Neural cell (in vitro differentiated cells): ENCODE results near the gene JAZF1. TPM values are rescaled to one million over a fixed set of nuclear protein-coding genes. Genes with fewer than 3 reads are reported as not detected.

Experiments
- H2AFZ ChIP-seq: fragments of 200-600, 300-800 bp; sonication (generic), shearing (Covaris generic); 2 replicates; pipeline ENCODE4 v1.6.0; 2014; ENCODE audit warnings: low read depth, mild to moderate bottlenecking, antibody characterized with exemption, low read length, moderate library complexity
- H3F3A ChIP-seq: fragments of 200-600 bp; shearing (Covaris generic); 2 replicates; pipeline ENCODE4 v1.6.1; 2016; ENCODE audit warnings: mild to moderate bottlenecking, moderate library complexity, mixed read lengths, antibody characterized with exemption, low read length; ENCODE audit not compliant: insufficient read depth, poor library complexity, severe bottlenecking
- H3K27ac ChIP-seq: fragments of 200-600, 300-800 bp; sonication (generic), shearing (Covaris generic); 2 replicates; pipeline ENCODE4 v1.5.1; 2014; ENCODE audit warnings: mild to moderate bottlenecking, low read length, moderate library complexity
- H3K27me3 ChIP-seq: fragments of 300-800, 200-600 bp; sonication (generic), shearing (Covaris generic); 2 replicates; pipeline ENCODE4 v1.6.0; 2014; ENCODE audit warnings: mild to moderate bottlenecking, low read depth, low read length, moderate library complexity; ENCODE audit not compliant: insufficient read depth
- H3K36me3 ChIP-seq: fragments of 300-800, 200-600 bp; sonication (generic), shearing (Covaris generic); 2 replicates; pipeline ENCODE4 v1.5.1; 2014; ENCODE audit warnings: mild to moderate bottlenecking, antibody characterized with exemption, low read length, moderate library complexity; ENCODE audit not compliant: insufficient read depth
- H3K4me2 ChIP-seq: fragments of 300-800, 200-600 bp; sonication (generic), shearing (Covaris generic); 2 replicates; pipeline ENCODE4 v1.6.0; 2014; ENCODE audit warnings: mild to moderate bottlenecking, low read length
- H3K4me3 ChIP-seq: fragments of 300-800, 200-600 bp; sonication (generic), shearing (Covaris generic); 2 replicates; pipeline ENCODE4 v1.5.1; 2014; ENCODE audit warnings: mild to moderate bottlenecking, low read length, moderate library complexity
- H3K79me2 ChIP-seq: fragments of 200-600 bp; shearing (Covaris generic); replicated peaks from 2 replicates; pipeline ENCODE4 v1.6.0; 2014; ENCODE audit warnings: mild to moderate bottlenecking, low read length, moderate library complexity; ENCODE audit not compliant: insufficient read depth
- H3K9ac ChIP-seq: fragments of 300-800, 200-600 bp; sonication (generic), shearing (Covaris generic); 2 replicates; pipeline ENCODE4 v1.6.1; 2016; ENCODE audit warnings: mild to moderate bottlenecking, low read length, mixed read lengths
- H3K9me2 ChIP-seq: fragments of 200-600 bp; shearing (Covaris generic); 2 replicates; pipeline ENCODE4 v1.6.1; 2016; ENCODE audit warnings: mild to moderate bottlenecking, low read length, mixed read lengths; ENCODE audit not compliant: insufficient read depth
- H3K9me3 ChIP-seq: fragments of 200-600, 300-800 bp; sonication (generic), shearing (Covaris generic); 2 replicates; pipeline ENCODE4 v1.6.1; 2016; ENCODE audit warnings: mild to moderate bottlenecking, mixed run types, low read length, moderate library complexity, mixed read lengths
- H4K20me1 ChIP-seq: fragments of 200-600 bp; shearing (Covaris generic); 2 replicates; pipeline ENCODE4 v1.6.1; 2016; ENCODE audit warnings: mild to moderate bottlenecking, mixed run types; ENCODE audit not compliant: insufficient read depth
- CTCF ChIP-seq: fragments of 450-650 bp; IDR thresholded peaks from 2 replicates; pipeline ENCODE4 v1.5.1; 2014; ENCODE audit warnings: antibody characterized with exemption, mild to moderate bottlenecking, moderate library complexity; ENCODE audit not compliant: poor library complexity, severe bottlenecking
- EP300 ChIP-seq: fragments of 450-650 bp; conservative IDR thresholded peaks from 2 replicates; pipeline ENCODE4 v1.6.1; 2014; ENCODE audit warnings: antibody characterized with exemption, mild to moderate bottlenecking, moderate library complexity; ENCODE audit not compliant: poor library complexity, severe bottlenecking
- EZH2 ChIP-seq: fragments of 200-600, 300-800 bp; shearing (Covaris generic), sonication (generic); IDR thresholded peaks from 2 replicates; pipeline ENCODE4 v1.6.1; 2014; ENCODE audit warnings: antibody characterized with exemption, low read length, borderline replicate concordance, mild to moderate bottlenecking; ENCODE audit not compliant: insufficient read depth, poor library complexity, severe bottlenecking
- MXI1 ChIP-seq: fragments of 450-650 bp; conservative IDR thresholded peaks from 2 replicates; pipeline ENCODE4 v1.6.1; 2014; ENCODE audit warnings: antibody characterized with exemption, mild to moderate bottlenecking; ENCODE audit not compliant: poor library complexity, severe bottlenecking
- POLR2AphosphoS5 ChIP-seq: IDR thresholded peaks from 2 replicates; pipeline ENCODE4 v1.6.1; 2012
- RAD21 ChIP-seq: fragments of 450-650 bp; conservative IDR thresholded peaks from 2 replicates; pipeline ENCODE4 v1.6.1; 2014; ENCODE audit warnings: antibody characterized with exemption, mild to moderate bottlenecking, moderate library complexity
- REST ChIP-seq: IDR thresholded peaks from 2 replicates; pipeline ENCODE4 v1.6.1; 2012; ENCODE audit warnings: borderline replicate concordance
- SMC3 ChIP-seq: fragments of 450-650 bp; conservative IDR thresholded peaks from 2 replicates; pipeline ENCODE4 v1.6.1; 2014; ENCODE audit warnings: antibody characterized with exemption, mild to moderate bottlenecking, moderate library complexity; ENCODE audit not compliant: poor library complexity
- TAF1 ChIP-seq: IDR thresholded peaks from 2 replicates; pipeline ENCODE4 v1.6.1; 2012; ENCODE audit warnings: low read depth
- polyA plus RNA-seq: library from polyadenylated mRNA; depleted of rRNA; stranded (reverse); fragments of >200 nt; gene quantifications from 2 replicates; pipeline ENCODE4 v1.2.3, GENCODE V29; 2014

JAZF1 gene
- polyA plus RNA-seq, 1 donor from 2014 or later: 29.5 TPM

GRCh38 chr7:28224172-28224571 lies 43.6 kb upstream of the JAZF1 start:
- Histone ChIP-seq H3K36me3 (no peaks in the 10 kb centered on the region), H3K4me3 (no peak overlapping the region), H3K79me2 (no peaks in the 10 kb centered on the region), H3K9me3 (no peaks in the 10 kb centered on the region), H3K27ac (no peak overlapping the region), H3F3A (no peaks in the 10 kb centered on the region), H3K9ac (no peak overlapping the region), H3K9me2 (no peaks in the 10 kb centered on the region), H2AFZ (no peak overlapping the region), H3K4me2 (no peak overlapping the region), H4K20me1 (no peaks in the 10 kb centered on the region), H3K27me3 (no peaks in the 10 kb centered on the region)
- TF ChIP-seq SMC3 (no peak), POLR2AphosphoS5 (no peak), MXI1 (no peak), EZH2 (no peak), RAD21 (no peak), EP300 (no peak), REST (no peak), CTCF (no peak), TAF1 (no peak)

GRCh38 chr7:28222636-28223035 lies 42.0 kb upstream of the JAZF1 start:
- Histone ChIP-seq H3K4me3 (no peak overlapping the region), H4K20me1 (no peaks in the 10 kb centered on the region), H3K79me2 (no peaks in the 10 kb centered on the region), H3K36me3 (no peaks in the 10 kb centered on the region), H3F3A (no peaks in the 10 kb centered on the region), H3K9ac (no peak overlapping the region), H3K27ac (no peak overlapping the region), H3K4me2 (no peak overlapping the region), H3K9me2 (no peaks in the 10 kb centered on the region), H3K9me3 (no peaks in the 10 kb centered on the region), H3K27me3 (no peaks in the 10 kb centered on the region), H2AFZ (no peak overlapping the region)
- no peak for TF ChIP-seq EZH2
- TF ChIP-seq MXI1: no peak
- TF ChIP-seq RAD21: no peak
- no peak for TF ChIP-seq SMC3
- TF ChIP-seq TAF1: no peak
- no peak for TF ChIP-seq POLR2AphosphoS5
- TF ChIP-seq REST: no peak
- TF ChIP-seq EP300: no peak
